LNCaP clone FGC (cell line): Measurements from ENCODE around the gene EIF4G3.

Experiments used
- DNase-seq: peaks from one replicate; pipeline ENCODE4 v3.0.0-alpha.2; 2011; ENCODE audit warnings: low read depth
- H3K4me3 ChIP-seq: 2 replicates; pipeline ENCODE4 v1.5.1; 2011; ENCODE audit warnings: mild to moderate bottlenecking, low read depth, low read length, control low read depth
- TF ChIP-seq, protein P1 (sequence below): IDR thresholded peaks from 2 replicates; pipeline ENCODE4 v1.5.1; 2012; ENCODE audit warnings: mild to moderate bottlenecking; ENCODE audit not compliant: control insufficient read depth, insufficient read depth; ENCODE audit errors: extremely low read depth

Gene EIF4G3

DNA sequence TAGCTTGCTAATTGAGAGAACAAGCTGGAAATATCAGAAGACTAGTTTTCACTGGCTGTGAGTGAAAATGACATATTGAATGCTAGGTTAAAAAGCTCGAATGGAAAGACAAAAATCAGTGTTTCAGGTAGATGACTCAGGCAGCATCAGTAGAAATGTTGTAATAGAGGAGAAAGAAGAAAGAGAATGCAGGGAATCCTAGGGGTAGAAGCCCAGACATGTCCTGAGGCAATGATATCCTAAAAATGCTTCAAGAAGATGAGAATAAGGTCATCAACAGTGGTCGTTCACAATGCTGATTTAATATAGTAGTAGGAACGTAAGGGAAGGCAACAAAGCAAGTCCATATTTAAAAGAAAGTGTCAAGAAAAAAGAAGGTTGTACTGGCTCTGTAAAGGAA is 292.9 kb downstream of the EIF4G3 start:
- TF ChIP-seq, protein P1, sequence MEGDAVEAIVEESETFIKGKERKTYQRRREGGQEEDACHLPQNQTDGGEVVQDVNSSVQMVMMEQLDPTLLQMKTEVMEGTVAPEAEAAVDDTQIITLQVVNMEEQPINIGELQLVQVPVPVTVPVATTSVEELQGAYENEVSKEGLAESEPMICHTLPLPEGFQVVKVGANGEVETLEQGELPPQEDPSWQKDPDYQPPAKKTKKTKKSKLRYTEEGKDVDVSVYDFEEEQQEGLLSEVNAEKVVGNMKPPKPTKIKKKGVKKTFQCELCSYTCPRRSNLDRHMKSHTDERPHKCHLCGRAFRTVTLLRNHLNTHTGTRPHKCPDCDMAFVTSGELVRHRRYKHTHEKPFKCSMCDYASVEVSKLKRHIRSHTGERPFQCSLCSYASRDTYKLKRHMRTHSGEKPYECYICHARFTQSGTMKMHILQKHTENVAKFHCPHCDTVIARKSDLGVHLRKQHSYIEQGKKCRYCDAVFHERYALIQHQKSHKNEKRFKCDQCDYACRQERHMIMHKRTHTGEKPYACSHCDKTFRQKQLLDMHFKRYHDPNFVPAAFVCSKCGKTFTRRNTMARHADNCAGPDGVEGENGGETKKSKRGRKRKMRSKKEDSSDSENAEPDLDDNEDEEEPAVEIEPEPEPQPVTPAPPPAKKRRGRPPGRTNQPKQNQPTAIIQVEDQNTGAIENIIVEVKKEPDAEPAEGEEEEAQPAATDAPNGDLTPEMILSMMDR = no peak
- H3K4me3 ChIP-seq = no peak overlapping the region
- no peak for DNase-seq

DNA sequence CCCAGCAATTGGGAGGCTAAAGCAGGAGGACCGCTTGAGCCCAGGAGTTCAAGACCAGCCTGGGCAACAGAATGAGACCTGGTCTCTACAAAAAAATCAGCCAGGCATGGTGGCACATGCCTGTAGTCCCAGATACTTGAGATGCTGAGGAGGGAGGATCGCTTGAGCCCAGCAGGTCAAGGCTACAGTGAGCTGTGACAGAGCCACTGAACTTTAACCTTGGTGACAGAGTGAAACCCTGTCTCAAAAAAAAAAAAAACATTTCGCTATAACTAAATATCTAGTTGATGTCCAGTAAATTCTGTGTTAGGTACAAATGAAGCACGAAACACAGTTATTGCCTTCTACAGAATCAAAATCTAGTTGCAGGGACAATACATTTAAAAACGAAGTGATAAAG is 293.9 kb downstream of the EIF4G3 start:
- H3K4me3 ChIP-seq = no peak overlapping the region
- DNase-seq = no peak
- TF ChIP-seq, protein P1 = no peak

DNA sequence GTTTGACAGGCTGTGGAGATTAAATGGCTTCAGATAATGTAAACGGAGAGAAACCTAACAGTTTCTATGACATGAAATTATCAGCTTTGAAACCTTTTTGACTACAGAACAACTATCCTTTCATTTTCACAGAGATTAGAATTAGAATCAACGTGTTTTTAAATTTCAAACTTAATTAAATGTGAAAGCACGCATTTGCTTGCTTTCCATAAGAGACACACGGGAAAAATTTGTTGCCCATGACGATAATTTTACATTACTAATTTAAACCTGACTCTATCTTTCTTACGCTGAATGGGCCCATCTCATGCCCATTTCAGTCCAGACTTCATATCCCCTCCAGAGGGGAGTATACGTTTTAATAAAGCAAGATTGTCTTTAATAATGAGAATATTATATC is 297.9 kb downstream of the EIF4G3 start:
- no peak overlapping the region for H3K4me3 ChIP-seq
- TF ChIP-seq, protein P1 = no peak
- no peak for DNase-seq

DNA sequence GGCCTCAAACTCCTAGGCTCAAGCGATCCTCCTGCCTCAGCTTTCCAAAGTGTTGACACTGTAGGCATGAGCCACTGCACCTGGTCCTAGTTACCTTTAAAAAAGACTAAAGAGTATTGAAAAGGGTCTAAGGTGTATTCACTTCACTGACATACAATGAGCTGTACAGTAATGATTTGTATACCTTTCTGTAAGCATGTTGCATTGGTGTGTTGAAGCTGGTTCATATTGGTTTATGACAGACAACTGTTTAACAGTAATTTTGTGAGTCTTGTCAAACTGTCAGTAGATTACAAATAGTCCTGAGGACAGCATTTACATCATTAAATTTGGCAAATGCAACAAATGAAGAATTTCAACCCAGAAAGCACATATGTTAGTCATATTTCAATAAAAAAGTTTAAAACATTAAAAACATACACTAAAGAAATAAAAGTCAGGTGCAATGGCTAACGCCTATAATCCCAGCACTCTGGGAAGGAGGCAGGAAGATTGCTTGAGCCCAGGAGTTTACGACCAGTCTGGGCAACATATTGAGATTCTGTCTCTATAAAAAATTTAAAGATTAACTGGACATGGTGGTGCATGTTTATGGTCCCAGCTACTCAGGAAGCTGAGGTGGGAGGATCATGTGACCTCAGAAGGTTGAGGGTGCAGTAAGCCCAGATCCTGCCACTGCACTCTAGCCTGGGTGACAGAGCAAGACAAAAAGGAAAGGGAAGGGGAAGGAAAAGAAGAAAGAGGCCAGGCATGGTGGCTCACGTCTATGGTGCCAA is 301.3 kb downstream of the EIF4G3 start:
- no peak overlapping the region for H3K4me3 ChIP-seq
- TF ChIP-seq, protein P1 = no peak
- no peak for DNase-seq

DNA sequence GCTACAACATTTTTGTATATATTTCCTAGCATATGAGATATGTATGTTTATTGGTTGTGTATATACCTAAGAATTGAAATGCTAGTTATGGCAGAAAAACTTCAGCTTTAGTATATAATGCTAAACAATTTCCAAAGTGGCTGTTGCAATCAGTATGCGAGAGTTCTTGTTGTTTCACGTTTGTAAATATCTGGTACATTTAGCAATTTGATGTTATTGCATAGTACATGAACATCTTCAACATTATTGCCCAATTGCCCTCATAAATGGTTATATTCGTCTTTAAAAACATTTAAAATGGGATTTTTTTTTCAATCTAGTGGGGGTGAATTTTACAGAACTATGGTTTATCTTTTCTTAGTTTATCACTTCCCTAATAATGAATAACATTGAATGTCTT is 303.4 kb downstream of the EIF4G3 start:
- TF ChIP-seq, protein P1 = no peak
- no peak overlapping the region for H3K4me3 ChIP-seq
- no peak for DNase-seq

DNA sequence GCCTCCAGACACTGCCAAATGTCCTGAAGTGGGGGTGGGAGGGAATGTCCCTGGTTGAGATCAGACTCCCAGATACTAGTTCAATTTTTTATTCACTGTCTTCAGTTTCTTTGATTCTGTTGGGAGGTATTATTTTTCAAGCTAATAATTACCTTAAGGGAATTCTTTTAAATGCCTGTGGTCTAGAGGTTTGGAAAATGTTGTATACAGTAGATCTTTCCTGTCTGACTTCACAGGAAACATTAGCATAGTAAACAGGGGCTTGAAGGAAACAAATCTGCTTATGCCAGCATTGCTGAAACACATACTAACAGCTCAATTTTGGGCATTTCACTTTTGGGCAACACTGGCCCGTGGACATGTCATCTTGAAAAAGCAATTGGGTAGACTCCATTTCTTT is 305.3 kb downstream of the EIF4G3 start:
- H3K4me3 ChIP-seq = no peak overlapping the region
- TF ChIP-seq, protein P1 = no peak
- no peak for DNase-seq

DNA sequence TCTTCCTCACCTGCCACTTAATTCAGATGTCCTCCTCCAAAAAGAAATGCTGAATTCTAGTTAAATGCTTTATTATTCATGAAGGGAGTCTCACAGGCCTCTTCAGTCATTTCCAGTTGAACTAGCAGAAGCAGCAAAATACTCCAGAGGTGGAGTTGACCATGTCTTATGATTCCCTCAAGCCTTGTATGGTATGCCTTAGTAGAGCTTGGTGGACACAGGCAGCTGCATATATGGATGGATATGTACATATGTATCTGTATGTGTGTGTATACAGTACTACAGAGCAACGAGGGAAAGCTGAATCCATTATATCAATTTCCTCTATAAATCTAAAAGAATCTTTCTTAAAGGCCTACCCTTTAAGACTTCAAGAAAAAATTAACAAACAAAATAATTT is 306.0 kb downstream of the EIF4G3 start:
- TF ChIP-seq, protein P1 = no peak
- H3K4me3 ChIP-seq = no peak overlapping the region

More for the DNA sequence above, 306.0 kb downstream of the EIF4G3 start:
- DNase-seq = no peak
